Measurements from ENCODE around the gene MICU2.

MICU2 gene

GRCh38 chr13:21619633-21620220, 15.8 kb upstream of the MICU2 start:
- H3K27me3 ChIP-seq (ENCODE audit: insufficient read depth, low read length), result no peaks in the 10 kb centered on the region
- H3K9me2 ChIP-seq (ENCODE audit: low read depth, low read length), result no peaks in the 10 kb centered on the region
- no peaks in the 10 kb centered on the region for H3K9me3 ChIP-seq (ENCODE audit: low read length)
- H4K20me1 ChIP-seq (ENCODE audit: insufficient read depth, low read length), result no peaks in the 10 kb centered on the region
- H3K79me2 ChIP-seq (ENCODE audit: insufficient read depth, low read length), result no peaks in the 10 kb centered on the region
- H3K4me1 ChIP-seq (ENCODE audit: insufficient read depth, low read length, severe bottlenecking), result no peaks in the 10 kb centered on the region
- TF ChIP-seq EZH2 (IDR thresholded peaks at IDR 0.05; ENCODE audit: borderline replicate concordance, low read length) (no peak), CTCF (IDR thresholded peaks at IDR 0.05; ENCODE audit: low read length) (no peak)
- H3K4me3 ChIP-seq (ENCODE audit: low read depth, low read length, poor library complexity, severe bottlenecking), result no peak overlapping the region
- no peak overlapping the region for H3K27ac ChIP-seq (ENCODE audit: low read depth, low read length, poor library complexity, severe bottlenecking)
- H2AFZ ChIP-seq (ENCODE audit: low read length), result no peak overlapping the region
- H3F3A ChIP-seq (ENCODE audit: insufficient read depth, low read length), result no peaks in the 10 kb centered on the region
- H3K36me3 ChIP-seq (ENCODE audit: insufficient read depth, low read length), result no peaks in the 10 kb centered on the region
- no peak overlapping the region for H3K9ac ChIP-seq (ENCODE audit: low read length)
- no peak overlapping the region for H3K4me2 ChIP-seq (ENCODE audit: low read length)

- Histone ChIP-seq H3K9me3 (ENCODE audit: low read length) (no peaks in the 10 kb centered on the region), H3K27ac (ENCODE audit: low read depth, low read length, poor library complexity, severe bottlenecking) (no peak overlapping the region), H3K79me2 (ENCODE audit: insufficient read depth, low read length) (no peaks in the 10 kb centered on the region), H3K4me3 (ENCODE audit: low read depth, low read length, poor library complexity, severe bottlenecking) (no peak overlapping the region), H3K9me2 (ENCODE audit: low read depth, low read length) (no peaks in the 10 kb centered on the region), H3K4me2 (ENCODE audit: low read length) (no peak overlapping the region), H3F3A (ENCODE audit: insufficient read depth, low read length) (no peaks in the 10 kb centered on the region), H2AFZ (ENCODE audit: low read length) (no peak overlapping the region), H4K20me1 (ENCODE audit: insufficient read depth, low read length) (no peaks in the 10 kb centered on the region), H3K27me3 (ENCODE audit: insufficient read depth, low read length) (no peaks in the 10 kb centered on the region), H3K9ac (ENCODE audit: low read length) (no peak overlapping the region), H3K4me1 (ENCODE audit: insufficient read depth, low read length, severe bottlenecking) (no peaks in the 10 kb centered on the region), H3K36me3 (ENCODE audit: insufficient read depth, low read length) (no peaks in the 10 kb centered on the region)
- TF ChIP-seq CTCF (IDR thresholded peaks at IDR 0.05; ENCODE audit: low read length) (no peak), EZH2 (IDR thresholded peaks at IDR 0.05; ENCODE audit: borderline replicate concordance, low read length) (no peak)
Observed at GRCh38 chr13:21616880-21617279, 12.9 kb upstream of the MICU2 start.

- no peak overlapping the region for H2AFZ ChIP-seq (ENCODE audit: low read length)
- H3K27me3 ChIP-seq (ENCODE audit: insufficient read depth, low read length), result no peaks in the 10 kb centered on the region; the same call in 1 of the 2 replicates
- H3K27ac ChIP-seq (ENCODE audit: low read depth, low read length, poor library complexity, severe bottlenecking), result no peak overlapping the region
- H4K20me1 ChIP-seq (ENCODE audit: insufficient read depth, low read length), result no peaks in the 10 kb centered on the region
- no peak overlapping the region for H3K4me3 ChIP-seq (ENCODE audit: low read depth, low read length, poor library complexity, severe bottlenecking)
- TF ChIP-seq EZH2 (IDR thresholded peaks at IDR 0.05; ENCODE audit: borderline replicate concordance, low read length) (no peak), CTCF (IDR thresholded peaks at IDR 0.05; ENCODE audit: low read length) (no peak)
- H3K36me3 ChIP-seq (ENCODE audit: insufficient read depth, low read length), result no peaks in the 10 kb centered on the region
- H3K9ac ChIP-seq (ENCODE audit: low read length), result no peak overlapping the region
- H3K4me2 ChIP-seq (ENCODE audit: low read length), result no peak overlapping the region
- H3K79me2 ChIP-seq (ENCODE audit: insufficient read depth, low read length), result no peaks in the 10 kb centered on the region
- no peaks in the 10 kb centered on the region for H3K9me3 ChIP-seq (ENCODE audit: low read length)
- no peaks in the 10 kb centered on the region for H3K9me2 ChIP-seq (ENCODE audit: low read depth, low read length)
- H3F3A ChIP-seq (ENCODE audit: insufficient read depth, low read length), result no peaks in the 10 kb centered on the region
- H3K4me1 ChIP-seq (ENCODE audit: insufficient read depth, low read length, severe bottlenecking), result no peaks in the 10 kb centered on the region
Observed at GRCh38 chr13:21616205-21616866, 12.4 kb upstream of the MICU2 start.
